ENCODE measurements around the gene WNT2B. TPM values are rescaled to one million over a fixed set of nuclear protein-coding genes. Genes with fewer than 3 reads are reported as not detected.

WNT2B gene
- total RNA-seq = 10 to 100 TPM in 3 of 4 donors, 1 to 10 TPM in 1; 5.8 to 15.0 (median 13.9) TPM

DNA sequence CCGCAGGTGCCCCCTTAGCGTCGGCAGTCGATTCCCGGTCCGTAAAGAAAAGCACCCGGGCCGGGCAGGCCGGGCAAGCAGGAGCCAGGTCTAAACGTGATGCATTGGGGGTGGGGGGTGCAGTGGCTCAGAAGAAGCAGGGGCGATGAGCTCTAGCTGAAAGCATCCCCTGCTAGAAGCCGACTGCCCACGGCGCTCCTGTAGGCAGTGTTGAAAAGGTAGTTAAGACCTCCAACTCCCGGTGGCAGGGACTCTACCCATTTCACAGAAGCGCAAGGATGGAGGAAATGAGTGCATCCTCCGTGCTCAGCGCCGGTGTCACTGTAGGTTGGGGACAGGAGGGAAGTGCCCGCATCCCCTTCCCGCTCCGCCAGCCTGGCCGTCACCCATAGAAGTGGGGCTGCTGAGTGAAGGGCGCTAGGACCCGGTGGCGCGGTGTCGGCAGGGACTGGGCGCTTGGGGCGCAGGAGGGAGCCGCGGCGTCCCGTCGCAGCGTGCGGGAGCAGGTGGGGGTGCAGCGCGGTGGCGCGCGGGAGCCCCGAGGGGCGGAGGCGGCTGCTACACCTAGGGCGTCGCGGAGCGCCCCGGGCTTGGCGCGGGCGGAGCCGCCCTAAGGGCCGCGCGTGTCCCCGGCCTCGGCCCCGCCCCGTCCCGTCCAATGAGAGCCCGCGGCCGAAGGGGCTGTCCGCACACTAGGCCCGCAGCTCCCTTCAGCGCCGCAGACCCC lies at the start of gene WNT2B:
Gene WNT2B (plus strand): TSS at position 688 of the 727 bp plus-strand sequence. CDS start 298 bp downstream, outside the sequence.
- peaks cover 0 to 9% of the 10 kb centered on the region in 2 donors for H3K27me3 ChIP-seq
- no peak for TF ChIP-seq POLR2A (IDR thresholded peaks at IDR 0.05)
- peak in 2 of 6 experiments; percentile 15 to 28 for TF ChIP-seq CTCF (IDR thresholded peaks at IDR 0.05)
- peak within 1 kb of the TSS in 3 of 4 donors; percentile 45 to 76 (median 55) for H3K27ac ChIP-seq
- peak; percentile 35 to 67 (median 66) for DNase-seq
- no peaks in the 10 kb centered on the region for H3K9me3 ChIP-seq
- no peaks in the 10 kb centered on the region for H3K36me3 ChIP-seq
- peak within 1 kb of the TSS; percentile 45 to 75 (median 64) for H3K4me3 ChIP-seq
- H3K4me1 ChIP-seq = peaks cover 6 to 23% (median 9%) of the 10 kb centered on the region in 4 donors

- Histone ChIP-seq H3K27ac (no peak overlapping the region), H3K27me3 (no peaks in the 10 kb centered on the region), H3K4me1 (peaks cover 0 to 3% (median 0%) of the 10 kb centered on the region in 4 donors), H3K36me3 (peaks cover 0 to 30% (median 0%) of the 10 kb centered on the region in 3 donors), H3K9me3 (no peaks in the 10 kb centered on the region), H3K4me3 (no peak overlapping the region)
- TF ChIP-seq POLR2A (IDR thresholded peaks at IDR 0.05) = no peak
- TF ChIP-seq CTCF (IDR thresholded peaks at IDR 0.05) = no peak
- DNase-seq = no peak
Measured at GRCh38 chr1:112460615-112461014, 48.1 kb upstream of the WNT2B start.

- Histone ChIP-seq H3K36me3 (peaks cover 0 to 23% (median 0%) of the 10 kb centered on the region in 3 donors), H3K4me1 (peaks cover 0 to 7% (median 0%) of the 10 kb centered on the region in 4 donors), H3K27me3 (no peaks in the 10 kb centered on the region), H3K4me3 (no peak overlapping the region), H3K9me3 (no peaks in the 10 kb centered on the region), H3K27ac (no peak overlapping the region)
- DNase-seq = no peak
- TF ChIP-seq POLR2A (IDR thresholded peaks at IDR 0.05) (no peak), CTCF (IDR thresholded peaks at IDR 0.05) (no peak)
Measured at GRCh38 chr1:112461200-112461871, 47.4 kb upstream of the WNT2B start.

DNA sequence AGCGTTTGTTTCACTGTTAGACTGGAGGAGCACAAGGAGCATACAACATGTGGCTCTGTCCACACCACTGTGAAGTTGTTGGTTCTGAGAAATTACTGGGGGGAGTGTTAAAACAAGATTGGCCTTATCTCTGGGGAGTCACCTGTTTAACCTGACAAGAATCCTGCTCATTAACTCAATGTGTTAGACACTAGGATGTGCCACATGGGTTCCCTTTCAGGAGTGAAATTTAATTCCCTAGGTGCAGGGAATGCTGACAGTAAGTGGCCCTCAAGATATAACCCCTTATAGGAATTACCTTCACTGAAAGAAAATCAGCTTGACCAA lies 45.8 kb upstream of the WNT2B start:
- Histone ChIP-seq H3K27ac (no peak overlapping the region), H3K36me3 (peaks cover 0 to 7% (median 0%) of the 10 kb centered on the region in 3 donors), H3K4me3 (no peak overlapping the region)

GRCh38 chr1:112464501-112464900 lies 44.3 kb upstream of the WNT2B start:
- Histone ChIP-seq H3K36me3 (no peaks in the 10 kb centered on the region), H3K4me1 (peaks cover 0 to 7% (median 0%) of the 10 kb centered on the region in 4 donors), H3K4me3 (no peak overlapping the region), H3K9me3 (no peaks in the 10 kb centered on the region), H3K27ac (peak overlapping the region in 2 of 4 donors; percentile 15 to 16), H3K27me3 (no peaks in the 10 kb centered on the region)
- peak in 1 of 3 donors; percentile 50 for DNase-seq
- TF ChIP-seq POLR2A (IDR thresholded peaks at IDR 0.05) (no peak), CTCF (IDR thresholded peaks at IDR 0.05) (no peak)

More for the DNA sequence above, 45.8 kb upstream of the WNT2B start:
- no peak for DNase-seq
- H3K9me3 ChIP-seq = no peaks in the 10 kb centered on the region
- H3K4me1 ChIP-seq = peaks cover 0 to 7% (median 0%) of the 10 kb centered on the region in 4 donors
- no peaks in the 10 kb centered on the region for H3K27me3 ChIP-seq
- no peak for TF ChIP-seq CTCF (IDR thresholded peaks at IDR 0.05)

Measured in Peyer's patch (tissue), 4 donors.